PC-9 (cell line): ENCODE results near the gene PI4K2B.

Source experiments
- CTCF ChIP-seq: fragments of 200-600 bp; sonication (generic); conservative IDR thresholded peaks from 2 replicates; pipeline ENCODE4 v1.6.1; 2017; ENCODE audit warnings: mixed run types, antibody characterized with exemption, mild to moderate bottlenecking, moderate library complexity
- EZH2 ChIP-seq: fragments of 200-600 bp; sonication (generic); IDR thresholded peaks from 2 replicates; pipeline ENCODE4 v1.8.0; 2017; ENCODE audit warnings: antibody characterized with exemption, low read depth

GRCh38 chr4:25301471-25301870, 67.6 kb downstream of the PI4K2B start:
- TF ChIP-seq CTCF (no peak), EZH2 (no peak)
